ENCODE data around the gene CDH4. TPM values are rescaled to one million over a fixed set of nuclear protein-coding genes. Genes with fewer than 3 reads are reported as not detected.
"Not testable (repeated sequence)": the region's sequence is repeated elsewhere in the genome, so short reads cannot be mapped to it uniquely, and the experiment has no call there.

Gene CDH4
- total RNA-seq, 3 donors from 2014 or later (not counting 1 experiment from before 2014, with no cell fraction given) = 0.18 TPM; not detected in 2

- peaks cover 0 to 2% of the 10 kb centered on the region in 2 donors for H3K27me3 Mint-ChIP-seq (ENCODE audit: low read depth in 2 of 2)
- no peaks in the 10 kb centered on the region for H3K4me1 Mint-ChIP-seq
- H3K4me3 Mint-ChIP-seq = no peak overlapping the region
- intact Hi-C loops (cut with micrococcal nuclease) = no loop called here
- no peak overlapping the region for H3K27ac Mint-ChIP-seq
- Histone ChIP-seq H3K27ac (ENCODE audit: low read length) (no peak overlapping the region), H3K9me3 (ENCODE audit: control insufficient read depth, insufficient read depth, low read length) (peaks cover 23% of the 10 kb centered on the region), H3K36me3 (ENCODE audit: control insufficient read depth, insufficient read depth, low read length) (no peaks in the 10 kb centered on the region), H3K4me3 (ENCODE audit: low read length) (no peak overlapping the region), H3K27me3 (ENCODE audit: control insufficient read depth, insufficient read depth, low read length) (no peaks in the 10 kb centered on the region), H3K4me1 (ENCODE audit: control insufficient read depth, insufficient read depth, low read length) (no peaks in the 10 kb centered on the region)
- H3K9me3 Mint-ChIP-seq = peaks cover 0 to 3% of the 10 kb centered on the region in 2 donors
- no peaks in the 10 kb centered on the region for H3K36me3 Mint-ChIP-seq
- ATAC-seq = no peak
- WGBS (ENCODE audit: insufficient coverage) = 92% methylated on average over 25 of the region's 25 CpGs
- DNase-seq = no peak
- TF ChIP-seq CTCF (IDR thresholded peaks at IDR 0.05) = no peak
These were observed 172.8 kb downstream of the CDH4 start for GRCh38 chr20:61424628-61425420.

- intact Hi-C loops (cut with micrococcal nuclease); ATAC-seq; H3K27me3 Mint-ChIP-seq (ENCODE audit: low read depth in 2 of 2); H3K27me3 ChIP-seq (ENCODE audit: control insufficient read depth, insufficient read depth, low read length); H3K27ac ChIP-seq (ENCODE audit: low read length); H3K4me1 Mint-ChIP-seq; H3K36me3 Mint-ChIP-seq; H3K27ac Mint-ChIP-seq; H3K4me3 ChIP-seq (ENCODE audit: low read length); DNase-seq; H3K9me3 Mint-ChIP-seq; H3K4me3 Mint-ChIP-seq; H3K4me1 ChIP-seq (ENCODE audit: control insufficient read depth, insufficient read depth, low read length); H3K36me3 ChIP-seq (ENCODE audit: control insufficient read depth, insufficient read depth, low read length): not testable (repeated sequence)
- H3K9me3 ChIP-seq (ENCODE audit: control insufficient read depth, insufficient read depth, low read length) = peaks cover 16% of the 10 kb centered on the region
- WGBS (ENCODE audit: insufficient coverage) = 90% methylated on average over 18 of the region's 18 CpGs
These were observed 173.5 kb downstream of the CDH4 start for GRCh38 chr20:61425541-61425991.

GRCh38 chr20:61426352-61426751 is 174.3 kb downstream of the CDH4 start:
- Histone ChIP-seq H3K27me3 (ENCODE audit: control insufficient read depth, insufficient read depth, low read length) (no peaks in the 10 kb centered on the region), H3K36me3 (ENCODE audit: control insufficient read depth, insufficient read depth, low read length) (no peaks in the 10 kb centered on the region), H3K4me1 (ENCODE audit: control insufficient read depth, insufficient read depth, low read length) (no peaks in the 10 kb centered on the region), H3K9me3 (ENCODE audit: control insufficient read depth, insufficient read depth, low read length) (peaks cover 13% of the 10 kb centered on the region), H3K27ac (ENCODE audit: low read length) (no peak overlapping the region), H3K4me3 (ENCODE audit: low read length) (no peak overlapping the region)
- Mint-ChIP-seq H3K27me3 (ENCODE audit: low read depth in 2 of 2) (peaks cover 0 to 6% of the 10 kb centered on the region in 2 donors), H3K27ac (no peak overlapping the region), H3K36me3 (no peaks in the 10 kb centered on the region), H3K9me3 (peaks cover 0 to 3% of the 10 kb centered on the region in 2 donors), H3K4me3 (no peak overlapping the region), H3K4me1 (no peaks in the 10 kb centered on the region)
- WGBS (ENCODE audit: insufficient coverage) = 92% methylated on average over 8 of the region's 8 CpGs
- ATAC-seq (no peak), DNase-seq (no peak)
- TF ChIP-seq CTCF (IDR thresholded peaks at IDR 0.05) = no peak
- intact Hi-C loops (cut with micrococcal nuclease) = no loop called here

GRCh38 chr20:61429458-61430227 is 177.6 kb downstream of the CDH4 start:
- Mint-ChIP-seq H3K36me3 (no peaks in the 10 kb centered on the region), H3K27ac (no peak overlapping the region), H3K4me3 (no peak overlapping the region), H3K9me3 (peaks cover 0 to 3% of the 10 kb centered on the region in 2 donors), H3K27me3 (ENCODE audit: low read depth in 2 of 2) (peaks cover 0 to 6% of the 10 kb centered on the region in 2 donors), H3K4me1 (no peaks in the 10 kb centered on the region)
- no peak for ATAC-seq
- Histone ChIP-seq H3K27ac (ENCODE audit: low read length) (no peak overlapping the region), H3K4me3 (ENCODE audit: low read length) (no peak overlapping the region), H3K9me3 (ENCODE audit: control insufficient read depth, insufficient read depth, low read length) (peaks cover 9% of the 10 kb centered on the region), H3K27me3 (ENCODE audit: control insufficient read depth, insufficient read depth, low read length) (no peaks in the 10 kb centered on the region), H3K36me3 (ENCODE audit: control insufficient read depth, insufficient read depth, low read length) (no peaks in the 10 kb centered on the region), H3K4me1 (ENCODE audit: control insufficient read depth, insufficient read depth, low read length) (no peaks in the 10 kb centered on the region)
- TF ChIP-seq CTCF (IDR thresholded peaks at IDR 0.05) = no peak
- DNase-seq = no peak
- intact Hi-C loops (cut with micrococcal nuclease) = no loop called here
- 93% methylated on average over 4 of the region's 4 CpGs for WGBS (ENCODE audit: insufficient coverage)
